NCI-H128 (cell line): ENCODE results near the gene MICALL2.

Experiments used
- DNase-seq: peaks from one replicate; lab custom pipeline; 2025; ENCODE audit not compliant: unreplicated experiment; lab: John Stamatoyannopoulos, UW

MICALL2 gene

GRCh38 chr7:1396195-1396594 lies 63.1 kb downstream of the MICALL2 start:
- DNase-seq: no peak

GRCh38 chr7:1395211-1396070 lies 63.8 kb downstream of the MICALL2 start:
- no peak for DNase-seq

GRCh38 chr7:1394371-1394770 lies 64.9 kb downstream of the MICALL2 start:
- DNase-seq: no peak

GRCh38 chr7:1393421-1393820 lies 65.8 kb downstream of the MICALL2 start:
- DNase-seq: no peak

DNA sequence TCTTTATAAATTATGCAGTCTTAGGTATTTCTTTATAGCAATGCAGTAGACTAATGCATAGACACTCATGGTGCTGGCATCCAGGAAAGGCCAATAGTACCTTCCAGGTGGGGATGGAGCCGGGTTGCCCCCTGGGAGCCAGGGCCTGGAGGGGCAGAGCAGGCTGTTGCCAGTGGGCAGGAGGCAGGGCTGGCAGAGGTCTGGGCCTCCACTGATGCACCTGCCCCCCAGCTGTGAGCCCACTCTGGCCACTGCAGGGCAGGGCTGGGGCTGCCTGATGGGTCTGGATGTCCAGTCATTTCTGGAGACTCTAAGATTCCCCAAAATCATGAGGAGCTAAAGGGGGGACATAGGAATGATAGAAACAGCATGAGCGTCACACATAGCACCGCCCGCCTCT lies 66.7 kb downstream of the MICALL2 start:
- no peak for DNase-seq

GRCh38 chr7:1391449-1391848 lies 67.8 kb downstream of the MICALL2 start:
- no peak for DNase-seq

GRCh38 chr7:1388703-1389335 lies 70.5 kb downstream of the MICALL2 start:
- no peak for DNase-seq

- no peak for DNase-seq
These were observed 71.1 kb downstream of the MICALL2 start for GRCh38 chr7:1388021-1388702.

DNA sequence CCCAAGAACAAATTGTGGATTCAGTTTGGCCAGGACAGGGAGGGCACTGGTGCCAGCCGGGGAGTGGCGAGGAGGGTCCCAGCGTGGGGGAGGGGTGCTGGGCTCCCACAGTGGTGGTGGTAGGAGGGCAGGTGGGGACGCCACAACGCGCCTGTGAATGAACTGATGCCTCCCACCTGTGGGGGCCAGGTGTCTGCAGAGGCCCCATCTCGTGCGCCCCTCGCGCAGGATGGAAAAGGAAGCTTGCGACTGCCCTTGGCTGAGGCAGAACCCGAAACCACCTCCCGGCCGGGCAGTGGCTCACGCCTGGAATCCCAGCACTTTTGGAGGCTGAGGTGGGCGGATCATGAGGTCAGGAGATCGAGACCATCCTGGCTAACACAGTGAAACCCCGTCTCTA lies 72.0 kb downstream of the MICALL2 start:
- no peak for DNase-seq

DNA sequence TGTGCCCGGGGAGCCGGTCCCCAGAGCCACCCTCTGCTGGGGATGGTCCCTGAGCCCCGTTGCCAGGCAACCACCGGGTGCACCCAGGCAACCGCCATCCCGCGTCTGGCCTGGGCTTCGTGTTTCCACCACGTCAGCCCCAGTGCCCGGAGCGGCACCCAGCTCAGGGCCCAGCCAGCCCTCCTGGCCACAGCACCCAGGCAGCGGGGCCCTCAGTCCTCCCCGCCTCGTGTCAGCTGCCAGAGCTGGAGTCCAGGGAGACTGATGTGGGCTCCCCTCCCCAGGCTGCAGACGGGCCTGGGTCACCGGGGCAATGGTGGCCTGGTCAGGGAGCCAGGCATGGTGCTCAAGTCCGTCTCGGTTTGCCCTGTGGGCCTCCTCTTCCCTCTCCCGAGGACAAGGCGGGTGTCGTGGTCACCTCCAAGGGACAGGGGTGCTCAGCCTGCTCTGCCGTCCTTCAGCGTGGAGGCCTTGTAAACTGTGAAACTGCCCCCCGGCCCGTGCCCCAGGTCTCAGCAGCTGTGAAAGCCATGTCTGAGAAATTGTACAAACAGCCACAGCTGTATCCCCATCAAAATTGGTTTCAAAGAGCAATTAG lies 72.5 kb downstream of the MICALL2 start:
- no peak for DNase-seq

- no peak for DNase-seq
These were observed 73.3 kb downstream of the MICALL2 start for GRCh38 chr7:1385809-1386622.

- no peak for DNase-seq
These were observed 74.0 kb downstream of the MICALL2 start for GRCh38 chr7:1385086-1385808.
